Measurements from ENCODE around the gene SLC12A5. TPM values are rescaled to one million over a fixed set of nuclear protein-coding genes. Genes with fewer than 3 reads are reported as not detected.
"Not testable (repeated sequence)": the region's sequence is repeated elsewhere in the genome, so short reads cannot be mapped to it uniquely, and the experiment has no call there.

The SLC12A5 gene
- total and polyA plus RNA-seq, 8 donors = 0.35 to 21.5 (median 1.6) TPM

GRCh38 chr20:45991616-45992015, 37.4 kb upstream of the SLC12A5 start:
- Histone ChIP-seq H3K27me3 (peaks cover 0 to 3% (median 0%) of the 10 kb centered on the region in 4 donors), H3K27ac (no peak overlapping the region), H3K36me3 (no peaks in the 10 kb centered on the region), H3K4me1 (no peaks in the 10 kb centered on the region), H3K9me3 (no peaks in the 10 kb centered on the region), H3K4me3 (no peak overlapping the region)
- no peak for FAIRE-seq
- TF ChIP-seq CTCF (IDR thresholded peaks at IDR 0.05) = no peak
- no peak for DNase-seq
- 75 to 80% methylated on average over 3 of the region's 3 CpGs for WGBS, 2 donors
- ATAC-seq = no peak
- intact Hi-C loops (cut with DNase I) = no loop called here

GRCh38 chr20:45993197-45993951, 35.6 kb upstream of the SLC12A5 start:
- no peak for DNase-seq
- Histone ChIP-seq H3K27ac (no peak overlapping the region), H3K27me3 (peaks cover 0 to 3% (median 0%) of the 10 kb centered on the region in 4 donors), H3K4me3 (no peak overlapping the region), H3K36me3 (no peaks in the 10 kb centered on the region), H3K9me3 (no peaks in the 10 kb centered on the region), H3K4me1 (no peaks in the 10 kb centered on the region)
- TF ChIP-seq CTCF (IDR thresholded peaks at IDR 0.05) = no peak
- ATAC-seq = peak in 3 of 4 donors; percentile 39 to 65 (median 57)
- intact Hi-C loops (cut with DNase I) = no loop called here
- FAIRE-seq = no peak
- WGBS, 2 donors = 61 to 67% methylated on average over 11 to 12 of the region's 12 CpGs

- ATAC-seq (no peak), DNase-seq (no peak), FAIRE-seq (no peak)
- 49 to 53% methylated on average over 9 of the region's 9 CpGs for WGBS, 2 donors
- no peak overlapping the region for H3K4me3 ChIP-seq
- no peak overlapping the region for H3K27ac ChIP-seq
- peaks cover 0 to 3% (median 0%) of the 10 kb centered on the region in 4 donors for H3K27me3 ChIP-seq
- no peak for TF ChIP-seq CTCF (IDR thresholded peaks at IDR 0.05)
- intact Hi-C loops (cut with DNase I) = no loop called here
- no peaks in the 10 kb centered on the region for H3K4me1 ChIP-seq
- no peaks in the 10 kb centered on the region for H3K36me3 ChIP-seq
- no peaks in the 10 kb centered on the region for H3K9me3 ChIP-seq
Observed at GRCh38 chr20:45994761-45995493, 34.1 kb upstream of the SLC12A5 start.

GRCh38 chr20:45995495-45996097, 33.4 kb upstream of the SLC12A5 start:
- ATAC-seq, H3K4me1 ChIP-seq, FAIRE-seq: not testable (repeated sequence)

GRCh38 chr20:45997187-45997586, 31.8 kb upstream of the SLC12A5 start:
- DNase-seq (no peak), ATAC-seq (no peak), FAIRE-seq (no peak)
- Histone ChIP-seq H3K9me3 (no peaks in the 10 kb centered on the region), H3K27ac (no peak overlapping the region), H3K27me3 (no peaks in the 10 kb centered on the region), H3K4me1 (no peaks in the 10 kb centered on the region), H3K36me3 (no peaks in the 10 kb centered on the region), H3K4me3 (no peak overlapping the region)
- intact Hi-C loops (cut with DNase I) = no loop called here
- TF ChIP-seq CTCF (IDR thresholded peaks at IDR 0.05) = no peak
- WGBS, 2 donors = 31 to 33% methylated on average over 3 of the region's 3 CpGs

More at GRCh38 chr20:45995495-45996097, 33.4 kb upstream of the SLC12A5 start:
- DNase-seq; H3K36me3 ChIP-seq; intact Hi-C loops (cut with DNase I); H3K27me3 ChIP-seq; H3K27ac ChIP-seq; H3K9me3 ChIP-seq; H3K4me3 ChIP-seq: not testable (repeated sequence)
- WGBS, 2 donors = 56% methylated on average over 6 of the region's 6 CpGs

Measured in pancreas (tissue), 10 donors.